AML-193 (cell line): Measurements from ENCODE around the gene PAGR1.
"Not testable (repeated sequence)": the region's sequence is repeated elsewhere in the genome, so short reads cannot be mapped to it uniquely, and the experiment has no call there.

Experiments used
- DNase-seq, 2 experiments: peaks; one replicate each; lab custom pipeline; 2025; lab: John Stamatoyannopoulos, UW

PAGR1 gene

GRCh38 chr16:29791845-29792807 is 23.8 kb upstream of the PAGR1 start:
- no peak for DNase-seq

GRCh38 chr16:29793153-29793552 is 22.8 kb upstream of the PAGR1 start:
- DNase-seq = not testable (repeated sequence)

GRCh38 chr16:29794231-29794710 is 21.7 kb upstream of the PAGR1 start:
- no peak for DNase-seq

GRCh38 chr16:29802416-29802935 is 13.5 kb upstream of the PAGR1 start:
- DNase-seq = no peak

GRCh38 chr16:29804020-29804419 is 11.9 kb upstream of the PAGR1 start:
- no peak for DNase-seq

GRCh38 chr16:29804455-29805231 is 11.3 kb upstream of the PAGR1 start:
- DNase-seq = peak; percentile 27 to 41

GRCh38 chr16:29805232-29806098 is 10.5 kb upstream of the PAGR1 start:
- DNase-seq = peak; percentile 91 to 94

GRCh38 chr16:29806099-29806579 is 9.8 kb upstream of the PAGR1 start, which contains the start of gene MAZ:
MAZ (plus strand) TSS chr16:29806529; CDS start chr16:29806702, 173 bp downstream.
- peak in 1 of 2 experiments; percentile 83 for DNase-seq

GRCh38 chr16:29806641-29807425 is 9.1 kb upstream of the PAGR1 start:
- peak; percentile 26 to 28 for DNase-seq

- peak; percentile 77 to 89 for DNase-seq
Observed at GRCh38 chr16:29807426-29808218, 8.3 kb upstream of the PAGR1 start.

- DNase-seq = peak in 1 of 2 experiments; percentile 13
Observed at GRCh38 chr16:29808219-29808900, 7.6 kb upstream of the PAGR1 start.

- DNase-seq = no peak
Observed at GRCh38 chr16:29809031-29809747, 6.8 kb upstream of the PAGR1 start.

- DNase-seq = no peak
Observed at GRCh38 chr16:29809850-29810698, 5.9 kb upstream of the PAGR1 start.

- DNase-seq = no peak
Observed at GRCh38 chr16:29810699-29811169, 5.2 kb upstream of the PAGR1 start.

- DNase-seq = peak; percentile 73 to 77
Observed at GRCh38 chr16:29811170-29811895, 4.6 kb upstream of the PAGR1 start.

- no peak for DNase-seq
Observed at GRCh38 chr16:29811896-29812665, 3.9 kb upstream of the PAGR1 start, which contains the start of gene PRRT2. PRRT2 (plus strand) TSS chr16:29812193; CDS start chr16:29813055, 862 bp downstream.
